ENCODE data around the gene EHMT1.

EHMT1 gene

DNA sequence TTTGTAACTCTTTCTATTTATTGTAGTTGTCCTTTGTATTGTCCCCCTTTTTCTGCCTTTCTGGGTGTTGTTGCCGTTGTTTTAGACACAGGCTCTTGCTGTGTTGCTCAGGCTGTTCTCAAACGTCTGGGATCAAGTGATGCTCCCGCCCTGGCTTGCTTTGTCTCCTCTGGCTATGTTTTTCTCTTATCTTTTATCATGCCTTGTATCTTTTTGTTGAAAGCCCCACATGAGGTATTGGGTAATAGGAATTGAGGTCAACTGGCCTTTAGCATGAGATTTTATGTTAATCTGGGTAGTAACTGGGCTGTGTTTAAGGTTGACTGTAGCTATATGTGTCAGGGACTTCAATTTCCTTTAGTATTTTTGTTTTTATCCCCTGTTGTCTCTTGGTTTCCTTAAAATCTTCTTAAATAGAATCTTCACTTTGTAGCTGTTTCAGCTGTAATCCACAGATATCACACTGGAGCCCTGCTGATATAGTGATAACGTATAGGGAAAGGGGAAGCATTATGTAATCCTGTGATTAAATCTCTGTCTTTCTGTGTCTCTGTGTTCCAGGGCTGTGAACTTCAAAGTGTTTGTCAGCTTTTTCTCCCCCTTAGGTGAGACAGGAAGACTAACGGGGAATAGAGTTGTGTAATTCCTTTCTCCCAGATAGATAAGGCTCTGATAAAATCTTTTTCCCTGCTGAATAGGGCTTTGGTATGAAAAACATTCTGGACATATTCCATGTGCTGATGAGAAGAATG, 232.9 kb downstream of the EHMT1 start:
- no peak overlapping the region for H3K4me2 ChIP-seq (ENCODE audit: low read depth, low read length)
- no peak overlapping the region for H3K4me3 ChIP-seq (ENCODE audit: low read length)
- no peak overlapping the region for H2AFZ ChIP-seq (ENCODE audit: low read length)
- no peaks in the 10 kb centered on the region for H3K9me2 ChIP-seq (replicated peaks; ENCODE audit: insufficient read depth, low read length)
- H3K36me3 ChIP-seq (replicated peaks; ENCODE audit: insufficient read depth, low read length), result no peaks in the 10 kb centered on the region
- no peak for DNase-seq
- no peak overlapping the region for H3K27ac ChIP-seq (ENCODE audit: low read length)
- TF ChIP-seq EZH2phosphoT487 (IDR thresholded peaks at IDR 0.05; ENCODE audit: low read length), result no peak
- TF ChIP-seq, protein P1, sequence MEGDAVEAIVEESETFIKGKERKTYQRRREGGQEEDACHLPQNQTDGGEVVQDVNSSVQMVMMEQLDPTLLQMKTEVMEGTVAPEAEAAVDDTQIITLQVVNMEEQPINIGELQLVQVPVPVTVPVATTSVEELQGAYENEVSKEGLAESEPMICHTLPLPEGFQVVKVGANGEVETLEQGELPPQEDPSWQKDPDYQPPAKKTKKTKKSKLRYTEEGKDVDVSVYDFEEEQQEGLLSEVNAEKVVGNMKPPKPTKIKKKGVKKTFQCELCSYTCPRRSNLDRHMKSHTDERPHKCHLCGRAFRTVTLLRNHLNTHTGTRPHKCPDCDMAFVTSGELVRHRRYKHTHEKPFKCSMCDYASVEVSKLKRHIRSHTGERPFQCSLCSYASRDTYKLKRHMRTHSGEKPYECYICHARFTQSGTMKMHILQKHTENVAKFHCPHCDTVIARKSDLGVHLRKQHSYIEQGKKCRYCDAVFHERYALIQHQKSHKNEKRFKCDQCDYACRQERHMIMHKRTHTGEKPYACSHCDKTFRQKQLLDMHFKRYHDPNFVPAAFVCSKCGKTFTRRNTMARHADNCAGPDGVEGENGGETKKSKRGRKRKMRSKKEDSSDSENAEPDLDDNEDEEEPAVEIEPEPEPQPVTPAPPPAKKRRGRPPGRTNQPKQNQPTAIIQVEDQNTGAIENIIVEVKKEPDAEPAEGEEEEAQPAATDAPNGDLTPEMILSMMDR (IDR thresholded peaks at IDR 0.05; ENCODE audit: low read length), result no peak
- TF ChIP-seq EZH2 (optimal IDR thresholded peaks at IDR 0.05; ENCODE audit: low read depth, low read length), result no peak
- H3K4me1 ChIP-seq (ENCODE audit: low read length), result no peaks in the 10 kb centered on the region
- no peak overlapping the region for H3K9ac ChIP-seq (ENCODE audit: low read length)
- no peaks in the 10 kb centered on the region for H3F3A ChIP-seq (ENCODE audit: insufficient read depth, low read length)
- no peaks in the 10 kb centered on the region for H4K20me1 ChIP-seq (ENCODE audit: insufficient read depth, low read length)
- H3K79me2 ChIP-seq (ENCODE audit: low read length), result no peaks in the 10 kb centered on the region
- H3K9me3 ChIP-seq (replicated peaks; ENCODE audit: insufficient read depth, low read length), result no peaks in the 10 kb centered on the region
- H3K27me3 ChIP-seq (replicated peaks; ENCODE audit: insufficient read depth, low read length), result peaks cover 23% of the 10 kb centered on the region

DNA sequence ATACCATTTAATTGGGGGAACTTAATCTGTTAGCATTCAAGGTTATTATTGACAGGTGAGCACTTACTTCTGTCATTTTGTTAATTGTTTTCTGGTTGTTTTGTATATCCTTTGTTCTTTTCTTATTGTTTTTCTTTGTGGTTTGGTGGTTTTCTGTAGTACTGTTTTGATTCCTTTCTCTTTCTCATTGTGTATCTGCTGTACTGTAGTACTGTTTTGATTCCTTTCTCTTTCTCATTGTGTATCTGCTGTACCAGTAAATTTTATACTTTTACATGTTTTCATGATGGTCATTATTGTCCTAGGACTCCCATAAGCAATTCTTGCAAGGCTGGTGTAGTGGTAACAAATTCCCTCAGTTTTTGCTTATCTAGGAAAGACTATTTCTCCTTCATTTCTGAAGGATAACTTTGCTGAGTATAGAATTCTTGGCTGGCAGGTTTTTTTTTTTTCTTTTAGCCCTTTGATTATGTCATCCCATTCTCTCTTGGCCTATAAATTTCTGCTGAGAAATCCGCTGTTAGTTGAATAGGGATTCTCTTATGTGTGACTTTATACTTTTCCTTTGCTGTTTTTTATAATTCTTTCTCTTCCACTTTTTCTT, 234.7 kb downstream of the EHMT1 start:
- Histone ChIP-seq H3K4me1 (ENCODE audit: low read length) (no peaks in the 10 kb centered on the region), H3K27me3 (replicated peaks; ENCODE audit: insufficient read depth, low read length) (peaks cover 35% of the 10 kb centered on the region), H4K20me1 (ENCODE audit: insufficient read depth, low read length) (no peaks in the 10 kb centered on the region), H3K9me3 (replicated peaks; ENCODE audit: insufficient read depth, low read length) (no peaks in the 10 kb centered on the region), H3K79me2 (ENCODE audit: low read length) (no peaks in the 10 kb centered on the region), H3K36me3 (replicated peaks; ENCODE audit: insufficient read depth, low read length) (no peaks in the 10 kb centered on the region), H3K4me2 (ENCODE audit: low read depth, low read length) (no peak overlapping the region), H3K4me3 (ENCODE audit: low read length) (no peak overlapping the region), H3K9me2 (replicated peaks; ENCODE audit: insufficient read depth, low read length) (no peaks in the 10 kb centered on the region), H3K27ac (ENCODE audit: low read length) (no peak overlapping the region), H3K9ac (ENCODE audit: low read length) (no peak overlapping the region), H3F3A (ENCODE audit: insufficient read depth, low read length) (no peaks in the 10 kb centered on the region), H2AFZ (ENCODE audit: low read length) (no peak overlapping the region)
- TF ChIP-seq, protein P1 (IDR thresholded peaks at IDR 0.05; ENCODE audit: low read length), result no peak
- TF ChIP-seq EZH2phosphoT487 (IDR thresholded peaks at IDR 0.05; ENCODE audit: low read length) (no peak), EZH2 (optimal IDR thresholded peaks at IDR 0.05; ENCODE audit: low read depth, low read length) (no peak)
- DNase-seq, result no peak

DNA sequence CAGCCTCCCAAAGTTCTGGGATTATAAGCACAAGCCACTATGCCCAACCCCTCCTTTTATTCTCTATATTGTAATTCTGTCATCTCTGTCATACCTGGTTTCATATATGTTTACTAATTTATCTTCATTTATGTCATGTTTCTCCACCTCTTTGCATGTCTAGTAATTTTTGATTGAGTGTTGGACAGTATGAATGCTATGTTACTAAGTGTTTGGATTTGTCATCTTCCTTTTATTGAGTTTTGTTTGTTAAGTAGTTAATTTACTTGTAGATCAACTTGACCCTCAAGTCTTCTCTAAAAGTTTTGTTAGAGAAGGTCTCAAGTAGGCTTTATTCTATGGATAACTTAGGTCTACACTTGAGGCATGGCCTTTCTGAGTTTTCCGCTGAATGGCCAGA, 241.6 kb downstream of the EHMT1 start:
- Histone ChIP-seq H2AFZ (ENCODE audit: low read length) (no peak overlapping the region), H3K4me1 (ENCODE audit: low read length) (peaks cover 3% of the 10 kb centered on the region; the same call in 1 of the 2 replicates), H4K20me1 (ENCODE audit: insufficient read depth, low read length) (no peaks in the 10 kb centered on the region), H3K27me3 (replicated peaks; ENCODE audit: insufficient read depth, low read length) (peaks cover 52% of the 10 kb centered on the region), H3K36me3 (replicated peaks; ENCODE audit: insufficient read depth, low read length) (no peaks in the 10 kb centered on the region), H3K9ac (ENCODE audit: low read length) (no peak overlapping the region), H3K4me2 (ENCODE audit: low read depth, low read length) (no peak overlapping the region), H3F3A (ENCODE audit: insufficient read depth, low read length) (no peaks in the 10 kb centered on the region), H3K79me2 (ENCODE audit: low read length) (no peaks in the 10 kb centered on the region), H3K9me3 (replicated peaks; ENCODE audit: insufficient read depth, low read length) (no peaks in the 10 kb centered on the region), H3K4me3 (ENCODE audit: low read length) (no peak overlapping the region), H3K9me2 (replicated peaks; ENCODE audit: insufficient read depth, low read length) (no peaks in the 10 kb centered on the region), H3K27ac (ENCODE audit: low read length) (no peak overlapping the region)
- TF ChIP-seq, protein P1 (IDR thresholded peaks at IDR 0.05; ENCODE audit: low read length), result no peak
- TF ChIP-seq EZH2 (optimal IDR thresholded peaks at IDR 0.05; ENCODE audit: low read depth, low read length), result no peak
- no peak for TF ChIP-seq EZH2phosphoT487 (IDR thresholded peaks at IDR 0.05; ENCODE audit: low read length)
- DNase-seq, result no peak

Data from MM.1S (cell line).